ENCODE measurements around the gene SLC16A11. TPM values are rescaled to one million over a fixed set of nuclear protein-coding genes. Genes with fewer than 3 reads are reported as not detected.
"Not testable (repeated sequence)": the region's sequence is repeated elsewhere in the genome, so short reads cannot be mapped to it uniquely, and the experiment has no call there.

SLC16A11 gene
- total RNA-seq, 1 donor from 2014 or later: 2.5 TPM

GRCh38 chr17:7014261-7014994 is 29.5 kb downstream of the SLC16A11 start:
- ATAC-seq (peak; percentile 83), DNase-seq (ENCODE audit: low spot score) (peak; percentile 98)

- ATAC-seq: no peak
- no peak for DNase-seq (ENCODE audit: low spot score)
Observed at GRCh38 chr17:7011942-7012254, 32.0 kb downstream of the SLC16A11 start.

GRCh38 chr17:7011415-7011814 is 32.5 kb downstream of the SLC16A11 start:
- ATAC-seq (no peak), DNase-seq (ENCODE audit: low spot score) (no peak)

GRCh38 chr17:7010523-7010922 is 33.4 kb downstream of the SLC16A11 start:
- no peak for ATAC-seq

GRCh38 chr17:7007143-7007542 is 36.7 kb downstream of the SLC16A11 start:
- DNase-seq (ENCODE audit: low spot score) (no peak), ATAC-seq (no peak)

More at GRCh38 chr17:7010523-7010922, 33.4 kb downstream of the SLC16A11 start:
- no peak for DNase-seq (ENCODE audit: low spot score)

- DNase-seq (ENCODE audit: low spot score) (no peak), ATAC-seq (peak; percentile 17)
Observed at GRCh38 chr17:7005716-7006115, 38.2 kb downstream of the SLC16A11 start.

- ATAC-seq (peak; percentile 93), DNase-seq (ENCODE audit: low spot score) (no peak)
Observed at GRCh38 chr17:7004398-7005253, 39.3 kb downstream of the SLC16A11 start.

- no peak for DNase-seq (ENCODE audit: low spot score)
Observed at GRCh38 chr17:7003745-7004144, 40.1 kb downstream of the SLC16A11 start.

GRCh38 chr17:7002288-7003047 is 41.4 kb downstream of the SLC16A11 start:
- ATAC-seq (no peak), DNase-seq (ENCODE audit: low spot score) (no peak)

More at GRCh38 chr17:7003745-7004144, 40.1 kb downstream of the SLC16A11 start:
- no peak for ATAC-seq

GRCh38 chr17:7001318-7001961 is 42.5 kb downstream of the SLC16A11 start:
- ATAC-seq (peak; percentile 18), DNase-seq (ENCODE audit: low spot score) (no peak)

GRCh38 chr17:6998855-6999508 is 44.9 kb downstream of the SLC16A11 start:
- ATAC-seq (no peak), DNase-seq (ENCODE audit: low spot score) (no peak)

- ATAC-seq: no peak
- no peak for DNase-seq (ENCODE audit: low spot score)
Observed at GRCh38 chr17:6997171-6997570, 46.7 kb downstream of the SLC16A11 start.

GRCh38 chr17:6996256-6997011 is 47.5 kb downstream of the SLC16A11 start:
- ATAC-seq: peak; percentile 17

GRCh38 chr17:6995500-6996255 is 48.2 kb downstream of the SLC16A11 start, which contains the start of gene ALOX12:
Gene ALOX12 (plus strand): TSS chr17:6996049. CDS start chr17:6996118, 69 bp downstream.
- DNase-seq (ENCODE audit: low spot score): no peak
- ATAC-seq: peak; percentile 74

More at GRCh38 chr17:6996256-6997011, 47.5 kb downstream of the SLC16A11 start:
- no peak for DNase-seq (ENCODE audit: low spot score)

GRCh38 chr17:6994666-6995256 is 49.1 kb downstream of the SLC16A11 start:
- DNase-seq (ENCODE audit: low spot score) (no peak), ATAC-seq (no peak)

GRCh38 chr17:6994118-6994598 is 49.7 kb downstream of the SLC16A11 start:
- DNase-seq (ENCODE audit: low spot score) (no peak), ATAC-seq (no peak)

- not testable (repeated sequence) for ATAC-seq; DNase-seq (ENCODE audit: low spot score)
Observed at GRCh38 chr17:6993613-6994056, 50.3 kb downstream of the SLC16A11 start.

All from left lobe of liver (tissue), 2 donors.